GM18517 (cell line): Measurements from ENCODE around the gene PIK3R5.

Experiments used
- ATAC-seq: cut with Tn5 transposase; IDR thresholded peaks from one replicate; pipeline ENCODE4 v1.9.1; 2021; ENCODE audit warnings: mild to moderate bottlenecking, moderate library complexity; ENCODE audit not compliant: unreplicated experiment

The PIK3R5 gene

DNA sequence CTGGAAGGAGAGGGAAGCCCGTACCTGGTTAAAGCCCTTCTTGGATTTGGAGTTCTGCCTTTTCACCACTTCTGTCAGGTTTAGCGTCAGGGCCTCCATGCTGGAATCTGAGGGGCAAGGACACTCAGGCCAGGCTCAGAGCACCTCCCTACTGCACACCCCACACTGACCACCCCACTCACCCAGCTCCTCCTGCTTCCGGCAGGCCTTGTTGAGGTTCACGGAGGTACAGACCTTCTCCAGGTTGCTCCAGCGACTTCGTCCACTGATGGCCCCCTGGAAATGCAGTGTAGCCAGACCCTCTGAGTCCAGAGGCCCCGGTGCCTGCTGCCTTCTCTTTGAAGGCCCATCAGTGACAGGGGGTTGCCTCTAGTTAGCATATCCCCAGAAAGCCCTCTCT is 83.9 kb downstream of the PIK3R5 start:
- no peak for ATAC-seq

GRCh38 chr17:8880466-8880865 is 85.0 kb downstream of the PIK3R5 start:
- no peak for ATAC-seq

- ATAC-seq = no peak
Observed at GRCh38 chr17:8879410-8879809, 86.1 kb downstream of the PIK3R5 start.

DNA sequence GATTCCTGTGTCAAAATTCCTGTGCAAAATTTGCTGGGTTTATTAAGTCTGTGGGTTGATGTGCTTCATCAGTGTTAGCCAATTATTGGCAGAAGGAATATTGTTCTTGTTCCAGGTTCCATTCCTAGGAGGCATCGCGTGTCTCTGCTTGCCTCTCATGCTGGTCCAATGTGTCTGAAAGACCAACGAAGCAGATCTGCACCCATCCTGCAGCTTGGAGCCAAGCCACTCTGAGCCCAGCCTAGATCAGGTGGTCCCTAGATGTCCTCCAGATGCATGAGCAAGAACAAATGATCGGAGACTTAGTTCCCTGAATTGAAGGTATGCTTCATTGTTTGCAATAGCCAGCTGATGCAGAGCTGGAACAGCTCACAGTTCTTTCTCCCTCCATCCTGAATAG is 87.5 kb downstream of the PIK3R5 start:
- no peak for ATAC-seq

- no peak for ATAC-seq
Observed at GRCh38 chr17:8875957-8876356, 89.5 kb downstream of the PIK3R5 start.

DNA sequence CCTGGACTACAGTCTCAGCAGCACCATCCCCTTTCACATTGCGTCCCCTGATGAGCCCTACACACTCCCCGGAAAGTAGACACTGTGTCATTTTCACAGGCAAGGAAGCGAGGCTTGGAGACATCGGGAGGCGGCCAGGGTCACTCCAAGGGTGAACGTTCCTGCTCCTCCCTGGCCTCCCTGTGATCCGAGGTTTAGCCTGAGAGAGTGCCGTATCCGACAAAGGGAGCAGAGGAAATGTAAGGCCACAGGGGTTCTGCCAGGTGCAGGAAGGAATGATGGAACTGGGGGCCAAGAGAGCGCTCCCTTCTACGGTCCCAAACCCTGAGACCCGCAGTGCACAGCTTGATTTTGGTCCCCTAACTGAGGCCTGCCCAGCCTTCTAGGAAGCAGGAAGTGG is 90.1 kb downstream of the PIK3R5 start:
- ATAC-seq = no peak

- ATAC-seq = no peak
Observed at GRCh38 chr17:8873801-8874715, 91.4 kb downstream of the PIK3R5 start.

DNA sequence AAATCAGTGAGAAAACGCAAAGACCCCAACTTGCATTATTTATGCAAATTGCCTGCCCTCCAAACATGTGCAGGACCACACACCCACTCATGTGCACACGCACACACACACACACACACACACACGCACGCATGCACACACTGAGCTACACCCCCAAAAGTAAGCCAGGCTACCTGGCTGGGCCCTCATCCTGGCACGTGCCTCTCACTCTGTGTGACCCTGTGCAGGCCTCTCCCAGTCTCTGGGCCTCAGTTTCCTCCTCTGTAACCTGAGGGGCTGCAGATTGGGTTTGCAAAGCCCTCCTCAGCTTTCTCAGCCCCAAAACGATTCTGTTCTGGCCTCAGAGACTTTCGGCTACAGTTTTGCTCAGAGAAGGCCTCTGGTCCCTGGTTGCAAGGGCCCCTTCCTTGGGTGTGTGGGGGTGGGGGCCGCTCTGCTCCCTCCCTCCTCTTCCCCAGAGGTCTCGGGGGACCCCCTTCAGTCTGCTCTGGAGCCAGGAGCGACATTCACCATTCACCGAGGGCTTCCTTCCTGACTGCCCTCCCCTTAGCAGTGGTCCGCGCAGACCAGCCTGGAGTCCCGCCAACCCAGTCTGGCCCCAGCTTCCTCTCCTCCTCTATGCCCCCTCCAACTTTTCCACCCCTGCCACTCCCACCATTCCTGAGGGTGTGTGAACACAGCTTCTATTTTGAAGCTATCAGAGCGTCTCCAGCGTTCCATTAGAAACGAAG is 92.6 kb downstream of the PIK3R5 start:
- ATAC-seq = no peak

DNA sequence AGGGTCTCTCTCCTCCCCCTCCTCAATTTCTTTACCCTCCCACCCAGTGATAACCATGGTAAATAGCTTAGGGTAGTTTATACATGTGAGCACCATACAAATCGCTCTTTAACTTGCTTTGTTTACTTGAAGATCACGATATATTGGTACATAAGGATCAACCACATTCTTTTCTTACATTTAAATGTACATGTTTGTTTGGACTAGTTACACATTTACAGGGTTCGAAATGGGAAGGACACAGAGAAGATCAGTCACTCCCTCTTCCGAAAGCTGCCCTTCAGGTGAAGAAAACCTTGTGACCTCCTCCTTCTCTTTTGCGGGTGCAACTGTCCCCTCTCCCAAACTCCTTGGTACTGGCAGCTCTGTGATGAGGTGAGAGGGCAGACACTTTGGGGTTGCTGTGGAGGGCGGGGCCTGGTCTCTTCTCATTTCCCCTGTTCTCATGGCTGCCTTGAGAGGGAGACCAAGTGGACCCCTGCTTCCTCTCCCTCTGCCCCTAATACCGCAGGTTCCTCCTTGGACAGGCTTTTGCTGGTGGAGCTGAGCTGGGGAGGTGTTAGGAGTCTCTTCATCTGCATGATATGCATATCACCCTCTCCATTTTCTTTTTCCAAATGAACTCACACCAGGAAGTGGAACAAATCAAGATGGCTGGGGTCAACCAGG is 93.3 kb downstream of the PIK3R5 start:
- no peak for ATAC-seq

DNA sequence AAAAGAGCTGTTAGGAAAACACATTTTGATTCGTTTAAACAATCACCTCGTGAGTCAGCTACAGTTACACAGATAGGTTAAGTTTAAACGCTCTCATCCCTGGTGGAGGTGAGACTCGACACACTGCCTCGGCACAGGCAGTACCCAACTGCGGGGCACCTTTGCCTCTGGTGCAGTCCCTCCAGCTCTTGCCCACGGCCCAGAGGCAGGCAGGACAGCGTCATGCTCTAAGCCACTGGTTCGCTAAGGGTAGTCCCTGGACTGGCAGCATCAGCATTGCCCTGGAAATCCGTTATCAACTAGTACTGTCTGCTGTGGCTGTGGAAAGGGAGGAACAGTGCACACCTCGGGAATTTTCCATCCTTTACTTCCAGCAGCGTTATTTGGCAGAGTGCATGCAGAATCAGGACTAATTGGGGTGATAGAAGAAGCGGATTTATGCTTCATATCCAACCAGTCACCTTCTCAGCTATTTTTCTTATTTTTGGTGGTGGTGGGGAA is 94.4 kb downstream of the PIK3R5 start:
- ATAC-seq = no peak

DNA sequence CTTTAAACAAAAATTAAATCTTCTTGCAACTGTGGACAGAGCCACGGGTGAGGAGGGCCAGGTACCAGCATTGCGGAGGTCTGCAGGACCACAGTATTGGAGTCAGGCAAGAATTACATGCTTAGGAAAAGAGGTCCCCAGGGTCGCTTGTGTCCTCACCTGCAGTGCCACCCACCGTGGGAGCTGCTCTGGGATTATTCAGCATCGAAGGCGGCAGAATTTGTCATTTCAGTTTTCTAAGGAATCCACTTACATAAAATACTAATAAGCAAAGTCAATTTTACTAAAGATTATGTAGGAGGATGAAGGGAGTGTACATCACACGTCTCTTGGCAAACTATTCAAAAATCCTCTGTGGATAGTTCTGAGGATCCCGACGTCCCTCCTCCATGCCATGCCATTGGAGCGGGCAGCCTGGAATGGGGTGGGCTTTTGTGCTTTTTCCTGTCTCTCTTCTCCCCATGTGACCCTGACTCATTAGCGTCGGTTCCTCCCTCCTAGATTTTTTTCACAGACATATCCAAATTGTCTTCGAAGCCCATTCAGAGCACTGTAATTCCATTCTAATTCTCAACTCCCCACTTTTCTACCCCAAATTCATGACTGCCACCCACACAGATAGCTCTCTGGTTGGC is 95.0 kb downstream of the PIK3R5 start:
- no peak for ATAC-seq

DNA sequence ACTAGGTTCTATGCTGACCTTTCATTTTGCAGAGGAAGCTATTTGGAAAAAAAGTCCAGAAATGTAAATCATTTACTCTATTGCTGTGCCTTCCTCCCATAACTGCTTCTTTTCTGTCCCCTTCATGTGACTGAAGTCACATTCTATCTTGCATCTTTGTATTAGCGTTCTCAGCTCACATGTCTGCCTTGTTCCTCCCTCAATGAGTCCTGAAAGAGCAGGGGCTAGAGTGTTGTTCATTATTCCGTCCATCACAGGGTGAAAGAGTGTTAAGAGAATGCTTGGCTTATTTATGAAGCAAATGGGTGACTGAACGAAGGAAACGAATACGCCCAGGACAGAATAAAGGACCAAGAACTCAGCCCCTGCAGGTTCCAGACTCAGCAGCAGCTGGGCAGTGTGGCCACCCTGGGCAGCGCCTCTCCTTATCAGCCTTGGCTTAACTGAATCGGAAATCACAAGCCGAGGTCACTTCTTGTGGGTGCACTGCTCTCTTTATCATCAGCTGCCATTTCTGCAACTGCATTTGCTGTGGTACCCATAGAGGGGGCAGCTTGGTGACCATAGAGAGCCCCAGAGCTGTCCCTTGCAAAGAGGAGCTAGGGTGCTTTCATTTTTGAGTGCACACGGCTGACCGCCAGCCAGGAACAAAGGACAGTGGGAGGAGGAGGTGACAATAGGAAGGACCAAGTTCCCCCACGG is 96.2 kb downstream of the PIK3R5 start:
- ATAC-seq = no peak

- ATAC-seq = no peak
Observed at GRCh38 chr17:8868529-8868951, 97.0 kb downstream of the PIK3R5 start.

DNA sequence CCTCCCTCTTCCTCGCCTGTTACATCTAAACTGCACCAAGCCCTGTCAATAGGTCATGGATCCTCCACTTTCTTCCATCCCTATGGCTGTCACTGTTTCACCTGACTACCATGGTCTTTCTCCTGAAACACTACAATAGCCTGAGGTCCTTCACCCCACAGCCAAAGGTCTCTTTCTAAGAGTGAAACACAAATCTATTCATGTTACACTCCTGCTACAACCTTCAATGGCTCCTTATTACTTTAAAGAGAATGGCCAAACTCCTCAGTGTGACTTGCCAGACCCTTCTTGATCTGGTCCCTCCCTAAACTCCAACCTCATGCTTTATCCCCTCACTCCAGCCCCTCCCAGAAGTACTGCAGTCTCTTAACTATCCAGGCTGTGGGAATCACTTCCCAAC is 97.4 kb downstream of the PIK3R5 start:
- ATAC-seq = no peak

- no peak for ATAC-seq
Observed at GRCh38 chr17:8867361-8867981, 98.0 kb downstream of the PIK3R5 start, which contains the start of gene PIK3R6. PIK3R6 (minus strand) TSS chr17:8867674; CDS start chr17:8849794, 17,880 bp downstream.

GRCh38 chr17:8865811-8866210 is 99.7 kb downstream of the PIK3R5 start:
- ATAC-seq = no peak

DNA sequence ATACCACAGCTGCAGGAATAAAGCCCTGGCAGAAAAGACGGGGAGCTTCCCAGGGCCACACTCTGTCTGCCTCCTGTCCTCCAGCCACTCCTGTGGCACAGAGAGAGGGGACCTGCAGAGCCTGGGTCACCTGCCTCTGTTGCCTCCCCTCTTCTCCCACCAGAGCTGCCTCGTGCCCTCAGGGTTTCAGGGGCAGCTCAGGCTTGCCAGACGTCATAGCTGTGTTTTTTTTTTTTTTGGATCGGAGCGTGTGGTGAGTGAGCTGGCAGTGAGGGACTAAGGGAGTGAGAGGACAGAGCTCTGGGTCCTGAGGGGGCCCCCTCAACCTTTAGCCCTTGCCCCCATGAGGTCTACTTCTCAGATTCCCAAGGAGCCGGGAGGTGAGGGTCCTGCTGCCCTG is 100.1 kb downstream of the PIK3R5 start:
- no peak for ATAC-seq

DNA sequence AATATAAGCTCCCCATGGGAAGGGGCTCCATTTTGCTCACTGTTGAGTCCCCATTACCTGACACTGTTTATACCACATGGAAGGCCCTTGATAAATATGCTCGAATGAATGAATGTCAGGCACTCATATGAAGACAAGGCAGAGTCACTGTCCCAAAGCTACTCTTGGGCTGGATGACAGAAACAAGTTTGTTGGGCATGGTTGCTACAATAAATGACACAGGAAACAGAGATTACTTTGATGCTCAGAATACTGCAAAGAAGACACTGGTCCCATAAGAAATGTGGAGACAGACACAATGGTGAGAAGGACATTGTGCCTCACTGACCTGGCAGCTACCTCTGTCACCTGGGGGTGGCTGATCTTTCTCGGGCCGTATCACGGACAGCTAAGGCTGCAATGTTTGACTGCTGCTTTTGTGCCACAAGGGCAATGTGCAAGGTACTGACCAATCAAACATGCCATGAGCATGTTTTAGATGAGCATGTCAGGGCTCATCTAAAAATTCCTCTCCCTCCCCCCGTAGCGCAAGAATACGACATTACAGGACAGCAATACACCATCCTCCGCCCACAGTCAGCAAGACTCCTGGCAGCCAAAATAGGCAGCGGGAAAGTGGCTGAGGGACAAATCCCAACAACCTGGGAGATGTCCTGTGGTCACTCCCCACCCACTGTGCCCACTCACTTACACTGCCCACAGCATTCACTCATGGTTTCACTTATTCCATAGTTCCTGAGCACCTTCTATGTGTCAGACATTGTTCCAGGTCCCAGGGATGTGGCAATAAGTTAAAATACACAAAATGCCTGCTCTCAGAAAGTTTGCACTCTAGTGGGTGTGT is 103.1 kb downstream of the PIK3R5 start:
- ATAC-seq = no peak
